HL-60/S4 treated with phorbol 12-myristate 13-acetate at 8.2 ng/mL for 4 days and 3 days (cell line): ENCODE data around the gene KRR1.
"Not testable (repeated sequence)": the region's sequence is repeated elsewhere in the genome, so short reads cannot be mapped to it uniquely, and the experiment has no call there.

Experiments used
- in situ Hi-C: fragments of 300-500 bp; cut with MboI; formaldehyde crosslinking; loops from 2 replicates; pipeline ENCODE4 v1.15.0; 2022; ENCODE audit warnings: low sequenced_read_pairs

The KRR1 gene

DNA sequence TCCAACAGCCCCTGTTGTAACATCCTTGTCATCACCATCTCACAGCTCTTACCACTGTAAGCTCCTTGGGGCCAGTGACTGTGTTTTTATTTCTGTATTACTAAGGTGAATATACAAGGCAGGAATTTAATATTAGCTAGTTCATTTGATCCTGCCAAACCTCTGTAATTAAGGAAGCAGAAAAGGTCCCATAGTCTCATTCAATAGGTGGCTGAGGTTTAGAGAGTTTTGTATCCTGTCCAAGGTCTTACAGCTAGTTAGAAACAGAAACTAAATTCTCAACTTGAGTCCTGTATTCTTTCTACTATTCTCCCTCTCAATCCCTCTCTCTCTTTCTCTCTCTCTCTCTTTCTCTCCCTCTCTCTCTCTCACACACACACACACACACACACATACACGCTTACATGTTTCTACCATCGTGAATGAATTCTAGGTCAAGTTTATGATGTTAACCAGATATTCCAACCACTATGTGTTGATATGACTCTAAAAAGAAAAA, 31.4 kb downstream of the KRR1 start:
- in situ Hi-C loops, result no loop called here

GRCh38 chr12:75478116-75478794, 33.2 kb downstream of the KRR1 start:
- in situ Hi-C loops, result no loop called here

- in situ Hi-C loops, result no loop called here
Measured at GRCh38 chr12:75477137-75477536, 34.3 kb downstream of the KRR1 start.

DNA sequence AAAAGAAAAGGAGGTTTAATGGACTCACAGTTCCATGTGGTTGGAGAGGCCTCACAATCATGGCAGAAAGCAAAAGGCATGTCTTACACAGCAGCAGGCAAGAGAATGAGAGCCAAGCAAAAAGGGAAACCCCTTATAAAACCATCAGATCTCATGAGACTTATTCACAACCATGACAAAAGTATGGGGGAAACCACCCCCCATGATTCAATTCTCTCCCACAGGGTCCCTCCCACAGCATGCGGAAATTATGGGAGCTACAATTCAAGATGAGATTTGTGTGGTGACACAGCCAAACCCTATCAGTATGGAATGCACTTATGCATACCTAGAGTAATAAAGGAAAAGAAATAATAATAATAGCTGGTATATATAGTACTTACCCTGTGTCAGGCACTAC, 35.3 kb downstream of the KRR1 start:
- in situ Hi-C loops, result no loop called here

GRCh38 chr12:75474116-75474515, 37.3 kb downstream of the KRR1 start:
- in situ Hi-C loops, result no loop called here

GRCh38 chr12:75471902-75472890, 39.2 kb downstream of the KRR1 start:
- in situ Hi-C loops, result no loop called here

DNA sequence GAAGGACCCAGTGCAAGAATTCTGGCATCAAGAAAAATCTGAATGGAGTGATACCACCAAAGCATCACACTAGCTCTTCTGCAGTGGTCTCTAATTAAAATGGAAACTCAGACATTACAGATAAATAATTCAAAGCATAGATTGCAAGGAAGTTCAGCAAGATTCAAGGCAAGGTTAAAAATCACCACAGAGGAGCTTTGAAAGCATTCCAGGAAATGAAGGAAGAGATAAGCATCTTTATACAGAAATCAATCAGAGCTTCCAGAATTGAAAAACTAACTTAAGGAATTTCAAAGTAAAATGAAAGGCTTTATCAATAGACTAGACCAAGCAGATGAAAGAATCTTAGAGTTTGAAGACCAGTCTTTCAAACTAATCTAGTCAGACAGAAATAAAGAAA, 51.2 kb downstream of the KRR1 start:
- in situ Hi-C loops, result no loop called here

DNA sequence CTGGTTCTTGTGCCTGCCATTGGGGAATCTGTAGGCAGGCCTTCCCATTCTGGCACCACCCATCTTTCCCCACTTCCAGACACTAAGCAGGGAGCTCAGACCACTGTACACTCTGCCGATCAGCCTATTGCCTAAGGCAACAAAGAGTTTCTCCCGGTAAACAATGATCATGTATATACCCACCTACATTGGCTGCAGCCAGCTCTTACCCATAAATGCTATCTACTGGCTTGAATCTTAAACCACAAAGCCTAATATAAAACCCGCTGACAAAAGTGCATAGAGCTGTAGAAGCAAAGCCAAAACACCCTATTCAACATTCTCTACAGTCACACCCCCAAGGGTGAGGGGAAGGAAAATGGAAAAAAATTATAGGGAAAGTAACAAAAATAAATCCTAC, 51.7 kb downstream of the KRR1 start:
- in situ Hi-C loops, result no loop called here

DNA sequence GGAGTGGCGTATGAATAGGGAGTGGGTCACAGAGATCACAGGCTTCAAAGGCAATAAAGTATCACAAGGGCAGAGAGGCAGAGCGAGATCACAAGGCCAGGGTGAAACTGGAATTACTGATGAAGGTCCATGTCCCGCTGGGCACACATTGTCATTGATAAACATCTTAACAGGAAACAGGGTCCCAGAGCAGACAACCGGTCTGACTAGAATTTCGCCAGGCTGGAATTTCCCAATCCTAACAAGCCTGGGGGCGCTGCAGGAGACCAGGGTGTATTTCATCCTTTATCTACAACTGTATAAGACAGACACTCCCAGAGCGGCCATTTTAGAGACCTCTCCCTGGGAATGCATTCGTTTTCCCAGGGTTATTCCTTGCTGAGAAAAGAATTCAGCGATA, 53.5 kb downstream of the KRR1 start:
- in situ Hi-C loops, result not testable (repeated sequence)

DNA sequence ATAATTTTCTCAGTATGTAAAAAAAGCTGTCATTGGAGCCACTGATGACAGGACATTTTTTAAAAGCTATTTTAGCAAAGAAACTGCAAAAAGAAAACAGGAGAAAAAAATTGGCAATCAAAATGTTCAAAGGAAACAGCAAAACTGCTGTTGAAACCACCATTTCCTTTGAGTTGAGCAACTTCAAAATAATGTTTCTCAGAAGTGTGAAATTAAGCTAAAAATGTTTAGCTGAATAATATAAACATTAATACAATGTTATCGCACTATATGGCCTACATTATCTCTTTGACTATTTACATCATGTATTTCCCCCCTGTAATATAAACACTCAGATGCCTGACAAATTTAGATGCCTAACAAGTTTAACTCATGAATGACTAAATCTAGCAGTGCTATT, 54.2 kb downstream of the KRR1 start:
- in situ Hi-C loops, result no loop called here

- in situ Hi-C loops, result no loop called here
Measured at GRCh38 chr12:75455839-75456238, 55.6 kb downstream of the KRR1 start.

GRCh38 chr12:75452675-75453330, 58.6 kb downstream of the KRR1 start:
- in situ Hi-C loops, result no loop called here

DNA sequence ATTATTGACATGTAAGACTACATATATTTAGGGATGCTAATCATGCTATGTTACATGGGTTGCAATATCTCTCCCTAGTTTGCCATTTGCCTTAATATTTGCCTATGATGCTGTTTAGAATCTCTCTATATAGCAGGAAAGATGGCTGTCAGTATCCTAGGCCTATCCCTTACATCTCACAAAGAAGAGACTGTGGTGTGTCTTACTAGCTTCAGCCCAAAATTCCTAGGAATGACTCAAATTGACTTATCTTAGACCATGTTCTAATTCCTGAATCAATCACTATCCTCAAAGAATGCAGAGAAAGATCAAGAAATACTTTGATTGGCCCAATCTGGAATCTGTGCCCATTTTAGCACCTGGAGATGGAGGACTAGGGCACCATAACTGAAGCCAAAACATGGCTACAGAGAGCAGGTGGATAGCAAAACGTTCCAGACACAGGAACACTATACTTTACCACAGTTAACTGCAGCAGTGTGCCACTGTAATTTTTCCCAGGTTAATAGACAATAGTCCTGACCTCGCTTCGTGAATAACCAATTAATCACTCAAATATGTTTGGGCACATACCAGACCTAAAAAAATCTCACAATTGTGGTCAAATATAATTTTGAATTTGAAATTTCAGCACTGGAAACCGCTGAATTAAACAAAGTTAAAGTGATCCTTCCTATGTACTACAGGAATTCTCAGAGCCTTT, 63.6 kb downstream of the KRR1 start:
- in situ Hi-C loops, result no loop called here

- in situ Hi-C loops, result no loop called here
Measured at GRCh38 chr12:75446857-75447256, 64.6 kb downstream of the KRR1 start.

GRCh38 chr12:75445137-75445507, 66.3 kb downstream of the KRR1 start:
- in situ Hi-C loops, result not testable (repeated sequence)

GRCh38 chr12:75444429-75445136, 66.8 kb downstream of the KRR1 start:
- in situ Hi-C loops, result no loop called here

DNA sequence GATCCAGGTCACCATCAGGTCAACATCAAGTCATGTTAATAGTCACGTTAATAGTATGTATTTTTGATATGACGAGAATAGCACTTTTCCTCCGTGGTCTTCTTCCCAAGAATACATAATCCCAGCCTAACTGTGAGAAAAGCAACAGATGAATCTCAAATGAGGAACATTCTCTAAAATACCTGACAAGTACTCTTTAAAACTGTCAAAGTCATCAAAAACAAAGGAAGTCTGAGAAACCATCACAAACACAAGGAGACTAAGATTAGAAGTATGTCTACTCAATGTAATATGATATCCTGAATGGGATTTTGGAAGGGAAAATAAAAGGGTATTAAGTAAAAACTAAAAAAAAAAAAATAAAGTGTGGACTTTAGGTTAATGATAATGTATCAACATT, 67.7 kb downstream of the KRR1 start:
- in situ Hi-C loops, result no loop called here

- in situ Hi-C loops, result not testable (repeated sequence)
Measured at GRCh38 chr12:75442454-75442853, 69.0 kb downstream of the KRR1 start.

GRCh38 chr12:75441687-75442449, 69.5 kb downstream of the KRR1 start:
- in situ Hi-C loops, result not testable (repeated sequence)
